HCT116 (cell line): ENCODE measurements around the gene KCNMB1. TPM values are rescaled to one million over a fixed set of nuclear protein-coding genes. Genes with fewer than 3 reads are reported as not detected.

Source experiments
- ATAC-seq: fragments of 200-7000 bp; cut with Tn5 transposase; 2 replicates; pipeline ENCODE4 v1.9.1; 2020; ENCODE audit warnings: mild to moderate bottlenecking, moderate library complexity
- BruUV-seq: library from RNA; stranded (reverse); fragments of 400-500 nt; replicated peaks from 2 replicates; lab custom pipeline; 2021; lab: Mats Ljungman, UMichigan
- CTCF ChIA-PET: fragments of 300-600 bp; sonication (Branson Sonifier 250); formaldehyde crosslinking; loops from one replicate; lab custom pipeline; 2021; ENCODE audit warnings: antibody characterized with exemption; lab: Charles Lee
- POLR2A ChIA-PET: fragments of 300-600, 350-600 bp; sonication (Branson Sonifier 250); formaldehyde crosslinking; loops from one replicate; lab custom pipeline; 2021; ENCODE audit warnings: antibody characterized with exemption; lab: Charles Lee
- RAD21 ChIA-PET, 2 experiments: fragments of 300-600 bp; sonication (Branson Sonifier 250); formaldehyde crosslinking; loops; one replicate each; lab custom pipeline; 2023; ENCODE audit warnings: low total read pairs in 2 of 2; ENCODE audit not compliant: uncharacterized antibody in 2 of 2, unreplicated experiment in 2 of 2, low non-redundant PET in 1 of 2; lab: Charles Lee
- DNase-seq: peaks from one replicate; pipeline ENCODE4 v3.0.0-alpha.2; 2010; ENCODE audit warnings: low read depth, low spot score
- H2AFZ ChIP-seq: fragments of 200-600 bp; shearing (Covaris generic), sonication (generic); 2 replicates; pipeline ENCODE4 v1.6.1; 2017; ENCODE audit warnings: low read depth, mixed run types, mixed read lengths, antibody characterized with exemption, low read length; ENCODE audit not compliant: poor library complexity, severe bottlenecking
- H3K27ac ChIP-seq: 2 replicates; pipeline ENCODE4 v1.5.1; 2012; ENCODE audit warnings: low read depth, low read length
- H3K27me3 ChIP-seq: fragments of 200-600 bp; sonication (generic); 2 replicates; pipeline ENCODE4 v1.6.1; 2016; ENCODE audit warnings: mixed run types, low read length, mixed read lengths; ENCODE audit not compliant: insufficient read depth
- H3K36me3 ChIP-seq, 2 experiments: fragments of 200-500 bp in 1 of 2; fragments of 200-600 bp in 1 of 2; sonication (Bioruptor generic) in 1 of 2; sonication (generic) in 1 of 2; 2 replicates each; pipeline versions ENCODE4 v1.5.1 to v1.6.1; 2014 to 2016; ENCODE audit warnings: low read length in 2 of 2, inconsistent platforms in 1 of 2, mixed read lengths in 1 of 2, mixed run types in 1 of 2; ENCODE audit not compliant: insufficient read depth in 2 of 2, control insufficient read depth in 1 of 2
- H3K4me1 ChIP-seq, 2 experiments: fragments of 200-600 bp in 1 of 2; sonication (generic) in 1 of 2; 2 replicates each; pipeline versions ENCODE4 v1.5.1 to v1.6.1; 2012 to 2017; ENCODE audit warnings: low read length in 2 of 2, inconsistent platforms in 1 of 2, mild to moderate bottlenecking in 1 of 2, mixed read lengths in 1 of 2, mixed run types in 1 of 2, moderate library complexity in 1 of 2; ENCODE audit not compliant: insufficient read depth in 2 of 2, control insufficient read depth in 1 of 2
- H3K4me2 ChIP-seq: fragments of 200-600 bp; sonication (generic); 2 replicates; pipeline ENCODE4 v1.6.1; 2017; ENCODE audit warnings: mixed run types, low read length, mixed read lengths
- H3K4me3 ChIP-seq, 2 experiments: fragments of 200-600 bp in 1 of 2; sonication (generic) in 1 of 2; replicated peaks in 1 of 2; 2 replicates each; pipeline ENCODE4 v1.5.1; 2011 to 2016; ENCODE audit warnings: low read length in 2 of 2, control low read depth in 1 of 2, low read depth in 1 of 2, mild to moderate bottlenecking in 1 of 2, mixed read lengths in 1 of 2, mixed run types in 1 of 2
- H3K79me2 ChIP-seq: fragments of 200-600 bp; sonication (generic); 2 replicates; pipeline ENCODE4 v1.6.1; 2017; ENCODE audit warnings: mild to moderate bottlenecking, mixed run types, low read length, moderate library complexity, mixed read lengths; ENCODE audit not compliant: insufficient read depth
- H3K9ac ChIP-seq: fragments of 200-600 bp; sonication (generic); 2 replicates; pipeline ENCODE4 v1.6.1; 2016; ENCODE audit warnings: low read length, mixed read lengths
- H3K9me2 ChIP-seq: fragments of 200-600 bp; sonication (generic), shearing (Covaris generic); 2 replicates; pipeline ENCODE4 v1.6.1; 2017; ENCODE audit warnings: mixed run types, mild to moderate bottlenecking, moderate library complexity; ENCODE audit not compliant: insufficient read depth
- H3K9me3 ChIP-seq, 2 experiments: fragments of 200-500 bp in 1 of 2; fragments of 200-600 bp in 1 of 2; sonication (Bioruptor generic) in 1 of 2; sonication (generic) in 1 of 2; 2 replicates each; pipeline ENCODE4 v1.6.1; 2014 to 2017; ENCODE audit warnings: low read length in 2 of 2, mixed read lengths in 2 of 2, inconsistent platforms in 1 of 2, low read depth in 1 of 2, mild to moderate bottlenecking in 1 of 2, mixed run types in 1 of 2, moderate library complexity in 1 of 2; ENCODE audit not compliant: control insufficient read depth in 1 of 2, insufficient read depth in 1 of 2
- H4K20me1 ChIP-seq: fragments of 200-600 bp; sonication (generic), shearing (Covaris generic); 2 replicates; pipeline ENCODE4 v1.6.1; 2017; ENCODE audit warnings: mixed run types, mild to moderate bottlenecking, moderate library complexity; ENCODE audit not compliant: insufficient read depth
- CBX3 ChIP-seq: IDR thresholded peaks from 2 replicates; pipeline ENCODE4 v1.6.1; 2012; ENCODE audit warnings: low read depth
- CEBPB ChIP-seq: IDR thresholded peaks from 2 replicates; pipeline ENCODE4 v1.6.1; 2012; ENCODE audit warnings: low read depth
- CTCF ChIP-seq, 3 experiments: fragments of 200-600 bp in 1 of 3; sonication (generic) in 1 of 3; IDR thresholded peaks in 2 of 3; conservative IDR thresholded peaks in 1 of 3; 2 replicates each; pipeline ENCODE4 v1.5.1; 2012 to 2017; ENCODE audit warnings: low read depth in 2 of 3, low read length in 2 of 3, antibody characterized with exemption in 1 of 3, borderline replicate concordance in 1 of 3, control low read depth in 1 of 3, mild to moderate bottlenecking in 1 of 3, mixed read lengths in 1 of 3, mixed run types in 1 of 3, moderate library complexity in 1 of 3; ENCODE audit not compliant: insufficient read depth in 1 of 3
- EGR1 ChIP-seq: IDR thresholded peaks from 2 replicates; pipeline ENCODE4 v1.6.1; 2012; ENCODE audit warnings: low read depth
- ELF1 ChIP-seq: IDR thresholded peaks from 2 replicates; pipeline ENCODE4 v1.6.1; 2012; ENCODE audit warnings: low read depth, borderline replicate concordance
- EZH2 ChIP-seq: fragments of 200-600 bp; sonication (generic); IDR thresholded peaks from 2 replicates; pipeline ENCODE4 v1.6.1; 2017; ENCODE audit warnings: antibody characterized with exemption, mixed run types
- EZH2phosphoT487 ChIP-seq: fragments of 200-600 bp; IDR thresholded peaks from 2 replicates; pipeline ENCODE4 v1.6.1; 2018; ENCODE audit warnings: antibody characterized with exemption, borderline replicate concordance
- FOSL1 ChIP-seq: IDR thresholded peaks from 2 replicates; pipeline ENCODE4 v1.6.1; 2012; ENCODE audit warnings: low read depth
- JUND ChIP-seq: IDR thresholded peaks from 2 replicates; pipeline ENCODE4 v1.6.1; 2012
- MAX ChIP-seq: IDR thresholded peaks from 2 replicates; pipeline ENCODE4 v1.6.1; 2012
- POLR2AphosphoS5 ChIP-seq: IDR thresholded peaks from 2 replicates; pipeline ENCODE4 v1.6.1; 2011; ENCODE audit warnings: mild to moderate bottlenecking, low read depth, low read length, moderate library complexity
- SIN3A ChIP-seq: IDR thresholded peaks from 2 replicates; pipeline ENCODE4 v1.6.1; 2012; ENCODE audit warnings: low read depth
- SP1 ChIP-seq: IDR thresholded peaks from 2 replicates; pipeline ENCODE4 v1.6.1; 2012; ENCODE audit warnings: low read depth
- SRF ChIP-seq: IDR thresholded peaks from 2 replicates; pipeline ENCODE4 v1.6.1; 2012; ENCODE audit warnings: low read depth
- TCF7L2 ChIP-seq: IDR thresholded peaks from 2 replicates; pipeline ENCODE4 v1.7.0; 2011; ENCODE audit warnings: borderline replicate concordance, inconsistent platforms; ENCODE audit not compliant: insufficient read depth, insufficient read length; ENCODE audit errors: extremely low read depth
- YY1 ChIP-seq: IDR thresholded peaks from 2 replicates; pipeline ENCODE4 v1.6.1; 2011; ENCODE audit warnings: low read length, low read depth, moderate library complexity, mild to moderate bottlenecking; ENCODE audit not compliant: insufficient replicate concordance; ENCODE audit errors: extremely low read depth
- ZFX ChIP-seq: fragments of 450-650 bp; IDR thresholded peaks from 2 replicates; pipeline ENCODE4 v1.6.1; 2017
- ZNF274 ChIP-seq: fragments of 200-500 bp; sonication (Bioruptor generic); IDR thresholded peaks from 2 replicates; pipeline ENCODE4 v1.6.1; 2014; ENCODE audit warnings: mild to moderate bottlenecking, low read depth, low read length, inconsistent platforms
- intact Hi-C: fragments of 100-400 bp; cut with micrococcal nuclease; formaldehyde crosslinking; loops from 2 replicates; pipeline ENCODE4 v1.10.0; 2022
- total RNA-seq: library from RNA; stranded (reverse); gene quantifications from one replicate; pipeline ENCODE4 v1.2.1, GENCODE V29; 2021; ENCODE audit not compliant: unreplicated experiment
- TF ChIP-seq, protein P1 (sequence below): IDR thresholded peaks from 2 replicates; pipeline ENCODE4 v1.6.1; 2012; ENCODE audit warnings: low read depth
- TF ChIP-seq, protein P2 (sequence below): IDR thresholded peaks from 2 replicates; pipeline ENCODE4 v1.6.1; 2012

The KCNMB1 gene
- total RNA-seq, 1 experiment from 2014 or later = not detected

- POLR2A ChIA-PET = no interaction called here
- no peak overlapping the region for H2AFZ ChIP-seq
Observed at GRCh38 chr5:170382790-170383189, 6.4 kb downstream of the KCNMB1 start.

More at GRCh38 chr5:170382790-170383189, 6.4 kb downstream of the KCNMB1 start:
- TF ChIP-seq FOSL1 = no peak
- TF ChIP-seq CEBPB = no peak
- TF ChIP-seq EZH2 = no peak
- no peak for TF ChIP-seq TCF7L2
- TF ChIP-seq ZFX = no peak
- TF ChIP-seq SIN3A = no peak
- TF ChIP-seq, protein P1, sequence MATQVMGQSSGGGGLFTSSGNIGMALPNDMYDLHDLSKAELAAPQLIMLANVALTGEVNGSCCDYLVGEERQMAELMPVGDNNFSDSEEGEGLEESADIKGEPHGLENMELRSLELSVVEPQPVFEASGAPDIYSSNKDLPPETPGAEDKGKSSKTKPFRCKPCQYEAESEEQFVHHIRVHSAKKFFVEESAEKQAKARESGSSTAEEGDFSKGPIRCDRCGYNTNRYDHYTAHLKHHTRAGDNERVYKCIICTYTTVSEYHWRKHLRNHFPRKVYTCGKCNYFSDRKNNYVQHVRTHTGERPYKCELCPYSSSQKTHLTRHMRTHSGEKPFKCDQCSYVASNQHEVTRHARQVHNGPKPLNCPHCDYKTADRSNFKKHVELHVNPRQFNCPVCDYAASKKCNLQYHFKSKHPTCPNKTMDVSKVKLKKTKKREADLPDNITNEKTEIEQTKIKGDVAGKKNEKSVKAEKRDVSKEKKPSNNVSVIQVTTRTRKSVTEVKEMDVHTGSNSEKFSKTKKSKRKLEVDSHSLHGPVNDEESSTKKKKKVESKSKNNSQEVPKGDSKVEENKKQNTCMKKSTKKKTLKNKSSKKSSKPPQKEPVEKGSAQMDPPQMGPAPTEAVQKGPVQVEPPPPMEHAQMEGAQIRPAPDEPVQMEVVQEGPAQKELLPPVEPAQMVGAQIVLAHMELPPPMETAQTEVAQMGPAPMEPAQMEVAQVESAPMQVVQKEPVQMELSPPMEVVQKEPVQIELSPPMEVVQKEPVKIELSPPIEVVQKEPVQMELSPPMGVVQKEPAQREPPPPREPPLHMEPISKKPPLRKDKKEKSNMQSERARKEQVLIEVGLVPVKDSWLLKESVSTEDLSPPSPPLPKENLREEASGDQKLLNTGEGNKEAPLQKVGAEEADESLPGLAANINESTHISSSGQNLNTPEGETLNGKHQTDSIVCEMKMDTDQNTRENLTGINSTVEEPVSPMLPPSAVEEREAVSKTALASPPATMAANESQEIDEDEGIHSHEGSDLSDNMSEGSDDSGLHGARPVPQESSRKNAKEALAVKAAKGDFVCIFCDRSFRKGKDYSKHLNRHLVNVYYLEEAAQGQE = no peak
- no peak for TF ChIP-seq ZNF274
- no peak for TF ChIP-seq SP1
- TF ChIP-seq, protein P2, sequence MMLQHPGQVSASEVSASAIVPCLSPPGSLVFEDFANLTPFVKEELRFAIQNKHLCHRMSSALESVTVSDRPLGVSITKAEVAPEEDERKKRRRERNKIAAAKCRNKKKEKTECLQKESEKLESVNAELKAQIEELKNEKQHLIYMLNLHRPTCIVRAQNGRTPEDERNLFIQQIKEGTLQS = no peak
- no peak for TF ChIP-seq CBX3
- no peak for TF ChIP-seq ELF1
- TF ChIP-seq EZH2phosphoT487 = no peak
- TF ChIP-seq YY1 = no peak
- TF ChIP-seq CTCF (IDR thresholded peaks at IDR 0.05 in 2 of 3, conservative IDR thresholded peaks at IDR 0.05 in 1 of 3; ENCODE audit: borderline replicate concordance in 1 of 3, insufficient read depth in 1 of 3, low read depth in 2 of 3, low read length in 2 of 3) = no peak
- TF ChIP-seq SRF = no peak
- TF ChIP-seq EGR1 = no peak
- TF ChIP-seq POLR2AphosphoS5 = no peak
- no peak for TF ChIP-seq JUND
- TF ChIP-seq MAX = no peak
- H3K9ac ChIP-seq = no peak overlapping the region
- DNase-seq = no peak
- H4K20me1 ChIP-seq = no peaks in the 10 kb centered on the region
- H3K27me3 ChIP-seq = peaks cover 42% of the 10 kb centered on the region
- RAD21 ChIA-PET = no interaction called here
- no peaks in the 10 kb centered on the region for H3K9me2 ChIP-seq
- H3K36me3 ChIP-seq = no peaks in the 10 kb centered on the region
- no TSS peak for BruUV-seq
- H3K9me3 ChIP-seq = no peaks in the 10 kb centered on the region
- H3K4me1 ChIP-seq = no peaks in the 10 kb centered on the region
- no peaks in the 10 kb centered on the region for H3K79me2 ChIP-seq
- no peak overlapping the region for H3K4me3 ChIP-seq
- H3K4me2 ChIP-seq = no peak overlapping the region
- CTCF ChIA-PET = interaction anchor here (0.7 kb wide), 1 partner anchor 293 kb away, joined by 3 read pairs; no protein-coding TSS in a partner anchor
- no peak for ATAC-seq
- intact Hi-C loops = no loop called here
- no peak overlapping the region for H3K27ac ChIP-seq
